SIG-M5 (cell line): ENCODE data around the gene SCAF4.
"Not testable (repeated sequence)": the region's sequence is repeated elsewhere in the genome, so short reads cannot be mapped to it uniquely, and the experiment has no call there.

Source experiments
- DNase-seq: peaks from one replicate; lab custom pipeline; 2025; lab: John Stamatoyannopoulos, UW

SCAF4 gene

DNA sequence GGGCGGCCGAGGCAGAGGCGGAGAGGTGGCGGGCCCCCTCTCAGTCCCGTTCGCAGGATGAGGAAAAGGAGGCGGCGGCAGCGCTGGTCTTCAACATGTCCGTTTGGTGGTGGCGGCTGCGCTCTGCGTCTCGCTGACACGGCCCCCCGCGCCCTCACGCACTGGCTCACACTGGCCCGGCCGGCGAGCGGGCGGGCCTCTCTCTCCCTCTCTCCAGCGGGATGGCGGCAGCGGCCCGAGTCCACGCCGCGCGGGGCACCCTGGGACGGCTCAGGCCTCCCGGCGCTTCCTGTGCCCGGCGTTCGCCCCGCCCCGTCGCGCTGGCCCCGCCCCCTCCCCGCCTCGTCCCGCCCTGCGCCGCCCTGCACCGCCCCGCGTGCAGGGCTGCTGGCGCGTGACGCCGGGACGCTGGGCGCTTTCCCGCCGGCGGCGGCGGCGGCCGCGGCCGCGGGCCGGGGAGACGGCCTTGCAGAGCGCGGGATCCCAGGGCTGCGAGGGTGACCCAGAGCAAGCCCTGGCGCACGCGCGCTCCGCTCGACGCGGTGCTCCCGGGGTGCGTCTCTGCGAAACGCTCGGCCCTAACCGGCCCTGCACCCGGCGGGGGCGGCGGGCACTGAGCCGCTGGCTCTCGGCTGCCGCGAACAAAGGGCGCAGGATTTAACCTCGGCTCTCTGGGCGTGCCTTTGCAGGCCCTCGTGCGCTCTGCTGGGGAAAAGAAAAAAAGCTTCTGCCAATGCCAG is at the start of gene SCAF4:
SCAF4 (minus strand) TSS at position 262 of the 740 bp plus-strand sequence. CDS start 426 bp downstream, outside the sequence.
- DNase-seq: no peak

GRCh38 chr21:31780944-31781343 is 49.0 kb upstream of the SCAF4 start:
- DNase-seq: no peak

- no peak for DNase-seq
Measured at GRCh38 chr21:31778546-31778945, 46.6 kb upstream of the SCAF4 start.

DNA sequence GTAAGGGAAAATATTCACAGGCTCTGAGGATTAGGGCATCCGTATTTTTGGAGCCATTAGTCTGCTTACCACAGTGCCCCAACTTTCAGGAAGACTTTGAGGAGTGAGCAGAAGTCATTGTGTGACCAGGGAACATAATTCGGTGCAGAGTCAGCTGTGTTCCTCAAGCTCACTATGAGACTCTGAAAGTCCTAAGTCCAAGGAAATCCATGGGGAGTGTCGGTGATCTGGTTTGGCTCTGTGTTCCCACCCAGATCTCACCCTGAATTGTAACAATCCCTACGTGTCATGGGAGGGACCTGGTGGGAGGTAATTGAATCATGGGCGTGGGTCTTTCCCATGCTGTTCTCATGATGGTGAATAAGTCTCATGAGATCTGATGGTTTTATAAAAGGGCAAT is 45.9 kb upstream of the SCAF4 start:
- no peak for DNase-seq

- DNase-seq: no peak
Measured at GRCh38 chr21:31774031-31774430, 42.1 kb upstream of the SCAF4 start.

GRCh38 chr21:31772674-31773555 is 41.0 kb upstream of the SCAF4 start:
- peak; percentile 58 for DNase-seq

DNA sequence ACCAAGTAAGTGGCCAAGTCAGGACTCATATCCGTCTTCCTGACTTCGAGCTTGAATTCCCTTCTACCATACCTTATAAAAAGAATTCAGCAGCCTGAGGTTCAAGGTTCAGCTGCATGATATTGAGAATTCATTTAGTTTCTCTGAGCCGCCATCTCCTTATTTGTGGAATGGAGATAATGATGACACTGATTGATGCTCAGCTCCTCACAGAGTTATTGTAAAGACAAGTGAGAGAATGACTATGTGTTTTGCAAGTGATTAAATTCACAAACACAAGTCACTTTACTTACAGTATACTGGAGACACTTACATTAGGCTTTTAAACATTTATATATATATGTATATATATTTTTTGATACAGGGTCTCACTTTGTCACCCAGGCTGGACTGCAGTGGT is 39.8 kb upstream of the SCAF4 start:
- DNase-seq: no peak

DNA sequence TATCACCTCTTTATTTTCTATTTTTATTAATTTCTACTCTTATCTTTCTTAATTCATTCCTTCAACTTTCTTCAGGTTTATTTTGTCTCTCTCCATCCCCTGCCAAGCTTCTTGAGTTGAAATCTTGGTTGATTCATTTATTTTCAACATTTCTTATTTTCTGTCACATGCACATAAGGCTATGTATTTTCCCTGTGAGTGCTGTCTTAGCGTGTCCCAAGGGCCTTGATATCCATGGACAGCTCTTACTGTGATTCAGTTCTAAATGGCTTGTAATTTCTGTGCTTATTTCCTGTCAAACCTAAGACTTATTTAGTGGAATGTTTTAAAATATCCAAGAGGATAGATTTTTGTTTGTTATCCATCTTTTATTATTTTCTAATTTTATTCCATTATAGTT is 36.8 kb upstream of the SCAF4 start:
- DNase-seq: no peak

GRCh38 chr21:31766899-31767298 is 35.0 kb upstream of the SCAF4 start:
- no peak for DNase-seq

DNA sequence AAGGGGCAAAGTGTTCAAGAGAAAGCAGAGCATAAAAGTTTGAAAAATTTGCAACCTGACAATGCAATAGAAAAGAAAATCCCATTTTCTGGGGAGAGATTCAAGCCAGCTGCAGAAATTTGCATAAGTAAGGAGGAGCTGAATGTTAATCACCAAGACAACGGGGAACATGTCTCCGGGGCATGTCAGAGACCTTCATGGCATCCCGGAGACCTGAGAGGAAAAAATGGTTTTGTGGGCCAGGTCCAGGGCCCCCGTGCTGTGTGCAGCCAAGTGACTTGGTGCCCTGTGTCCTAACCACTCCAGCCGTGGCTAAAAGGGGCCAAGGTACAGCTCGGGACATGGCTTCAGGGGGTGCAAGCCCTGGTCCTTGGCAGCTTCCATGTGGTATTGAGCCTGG is 33.9 kb upstream of the SCAF4 start:
- not testable (repeated sequence) for DNase-seq

DNA sequence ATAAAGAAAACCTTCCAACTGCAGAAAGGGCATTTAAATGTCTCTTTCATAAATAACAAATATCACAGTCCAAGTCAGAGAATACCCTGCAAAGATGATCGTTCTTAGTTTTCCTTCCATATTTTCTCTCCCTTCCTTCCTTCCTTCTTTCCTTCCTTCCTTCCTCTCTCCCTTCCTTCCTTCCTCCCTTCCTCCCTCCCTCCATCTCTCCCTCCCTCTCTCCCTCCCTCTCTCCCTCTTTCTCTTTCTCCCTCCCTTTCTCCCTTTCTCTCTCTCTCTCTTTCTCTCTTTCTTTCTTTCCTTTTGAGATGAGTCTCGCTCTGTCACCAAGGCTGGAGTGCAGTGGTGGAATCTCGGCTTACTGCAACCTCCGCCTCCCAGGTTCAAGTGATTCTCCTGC is 29.0 kb upstream of the SCAF4 start:
- DNase-seq: no peak

GRCh38 chr21:31756787-31757186 is 24.9 kb upstream of the SCAF4 start:
- no peak for DNase-seq

GRCh38 chr21:31755027-31755426 is 23.1 kb upstream of the SCAF4 start:
- no peak for DNase-seq

DNA sequence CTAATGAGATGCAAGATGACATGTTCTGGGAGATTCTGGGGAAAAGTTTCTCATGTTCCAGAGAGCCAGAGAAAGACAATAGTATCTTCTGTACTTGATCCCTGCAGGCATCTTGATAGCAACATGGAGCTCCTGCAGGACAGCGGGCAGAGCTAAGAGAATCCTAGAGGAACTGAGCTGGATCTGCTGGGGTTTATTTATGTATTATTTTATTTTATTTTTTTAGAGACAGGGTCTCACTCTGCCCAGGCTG is 22.7 kb upstream of the SCAF4 start:
- no peak for DNase-seq

GRCh38 chr21:31753949-31754707 is 22.2 kb upstream of the SCAF4 start:
- DNase-seq: no peak

DNA sequence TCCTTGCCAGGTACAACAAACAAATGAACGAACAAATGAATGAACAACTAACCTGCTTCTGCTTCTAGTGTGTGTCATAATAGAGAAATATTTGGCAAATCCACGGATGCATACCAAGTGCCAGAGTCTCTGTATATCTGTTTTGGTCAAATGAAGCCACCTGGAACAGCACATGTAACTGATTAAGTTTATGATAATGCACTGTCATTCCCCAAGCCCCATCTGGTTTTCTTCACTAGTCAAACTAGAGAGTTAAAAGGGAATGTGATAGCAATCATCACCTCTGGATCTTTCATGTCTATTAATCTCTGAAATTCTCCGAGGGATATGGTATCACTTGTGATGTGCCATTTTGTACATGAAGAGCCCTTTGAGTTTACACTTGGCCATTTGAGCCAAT is 21.0 kb upstream of the SCAF4 start:
- no peak for DNase-seq

DNA sequence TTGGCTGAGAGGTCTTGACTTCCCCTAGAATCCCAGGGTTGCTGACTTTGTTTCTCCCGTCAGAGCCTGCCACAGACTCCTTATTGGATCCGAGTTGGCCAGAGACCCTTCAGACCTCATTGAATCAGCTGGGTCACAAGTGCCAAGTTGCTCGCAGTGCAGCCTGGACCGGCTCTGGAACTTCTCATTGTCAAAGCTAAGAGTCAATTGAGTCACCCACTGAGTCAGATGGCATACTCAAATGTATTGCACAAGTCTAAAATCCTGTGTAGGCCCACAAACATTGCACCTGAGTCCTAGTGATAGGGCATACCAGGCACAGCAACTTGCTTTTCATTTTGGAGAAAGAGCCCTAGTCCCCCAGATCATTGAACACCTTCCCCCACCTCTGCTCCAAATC is 20.4 kb upstream of the SCAF4 start:
- DNase-seq: no peak

DNA sequence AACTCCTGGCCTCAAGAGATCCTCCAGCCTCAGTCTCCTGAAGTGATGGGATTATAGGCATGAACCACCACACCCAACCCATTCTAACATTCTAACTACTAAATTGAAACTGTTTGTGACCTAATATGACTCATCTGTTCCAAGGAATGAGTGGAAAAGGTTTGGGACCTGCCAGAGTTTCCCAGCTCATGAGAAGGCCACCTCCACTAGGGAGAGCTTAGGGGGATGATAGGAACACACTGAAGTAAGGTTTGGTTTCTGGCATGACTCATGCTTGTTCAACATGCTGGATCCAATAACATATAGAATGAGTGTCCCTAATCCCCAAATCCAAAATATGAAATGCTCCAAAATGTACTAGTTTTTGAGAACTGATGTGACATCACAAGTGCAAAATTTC is 18.9 kb upstream of the SCAF4 start:
- no peak for DNase-seq

- no peak for DNase-seq
Measured at GRCh38 chr21:31744182-31744800, 12.4 kb upstream of the SCAF4 start.

DNA sequence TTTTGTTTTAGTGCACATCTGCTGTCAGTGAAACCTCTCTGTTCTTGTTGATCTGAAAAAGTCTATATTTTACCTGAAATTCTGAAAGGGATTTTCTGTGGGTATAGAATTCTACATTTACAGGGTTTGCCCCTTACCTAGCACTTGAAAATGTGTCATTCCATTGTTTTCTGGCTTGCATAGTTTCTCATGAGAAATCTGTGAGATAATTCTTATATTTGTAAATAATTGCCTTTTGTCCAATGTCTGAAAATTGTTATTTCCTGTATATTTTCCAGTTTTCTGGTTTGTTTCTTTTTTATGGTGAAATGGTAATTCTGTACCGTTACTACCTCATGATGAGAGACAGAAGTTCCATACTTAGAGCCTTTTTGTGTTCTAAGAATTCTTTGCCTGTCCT is 11.8 kb upstream of the SCAF4 start:
- no peak for DNase-seq

DNA sequence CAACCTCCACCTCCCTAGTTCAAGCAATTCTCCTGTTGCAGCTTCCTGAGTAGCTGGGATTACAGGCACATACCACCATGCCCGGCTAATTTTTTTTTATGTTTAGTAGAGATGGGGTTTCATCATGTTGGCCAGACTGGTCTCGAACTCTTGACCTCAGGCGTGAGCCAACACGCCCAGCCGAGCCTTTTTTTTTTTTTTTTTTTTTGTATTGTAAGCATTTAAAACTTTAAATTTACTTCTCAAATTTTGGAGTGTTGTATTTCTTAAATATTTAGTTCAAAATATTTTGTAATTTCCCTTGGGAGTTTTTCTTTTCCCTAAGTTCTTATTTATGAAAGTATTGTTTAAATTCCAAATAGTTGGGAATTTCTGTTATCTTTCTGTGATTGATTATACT is 9.2 kb upstream of the SCAF4 start:
- DNase-seq: no peak

- not testable (repeated sequence) for DNase-seq
Measured at GRCh38 chr21:31737586-31738397, 5.9 kb upstream of the SCAF4 start.
